AG04449 (cell line): ENCODE data around the gene SMOC1.

Experiments used
- CTCF ChIA-PET: fragments of 350-600 bp; formaldehyde crosslinking; extraction: SDS; loops from one replicate; lab custom pipeline; 2021; ENCODE audit warnings: antibody characterized with exemption; lab: Yijun Ruan, JAX
- POLR2A ChIA-PET: fragments of 400-600, 350-600 bp; formaldehyde crosslinking; extraction: SDS; loops from one replicate; lab custom pipeline; 2020; ENCODE audit warnings: antibody characterized with exemption, inconsistent platforms; lab: Yijun Ruan, JAX
- DNase-seq: peaks from one replicate; pipeline ENCODE4 v3.0.0-alpha.2; 2010; ENCODE audit warnings: low read depth, low spot score
- H3K4me3 ChIP-seq: 2 replicates; pipeline ENCODE4 v1.5.1; 2011; ENCODE audit warnings: low read depth, mild to moderate bottlenecking, control low read depth, low read length
- TF ChIP-seq, protein P1 (sequence below): IDR thresholded peaks from one replicate; pipeline ENCODE4 v1.5.1; 2011; ENCODE audit warnings: mild to moderate bottlenecking, moderate library complexity, low read length, control low read depth, inconsistent platforms; ENCODE audit not compliant: insufficient read depth; ENCODE audit errors: missing control alignments

The SMOC1 gene

DNA sequence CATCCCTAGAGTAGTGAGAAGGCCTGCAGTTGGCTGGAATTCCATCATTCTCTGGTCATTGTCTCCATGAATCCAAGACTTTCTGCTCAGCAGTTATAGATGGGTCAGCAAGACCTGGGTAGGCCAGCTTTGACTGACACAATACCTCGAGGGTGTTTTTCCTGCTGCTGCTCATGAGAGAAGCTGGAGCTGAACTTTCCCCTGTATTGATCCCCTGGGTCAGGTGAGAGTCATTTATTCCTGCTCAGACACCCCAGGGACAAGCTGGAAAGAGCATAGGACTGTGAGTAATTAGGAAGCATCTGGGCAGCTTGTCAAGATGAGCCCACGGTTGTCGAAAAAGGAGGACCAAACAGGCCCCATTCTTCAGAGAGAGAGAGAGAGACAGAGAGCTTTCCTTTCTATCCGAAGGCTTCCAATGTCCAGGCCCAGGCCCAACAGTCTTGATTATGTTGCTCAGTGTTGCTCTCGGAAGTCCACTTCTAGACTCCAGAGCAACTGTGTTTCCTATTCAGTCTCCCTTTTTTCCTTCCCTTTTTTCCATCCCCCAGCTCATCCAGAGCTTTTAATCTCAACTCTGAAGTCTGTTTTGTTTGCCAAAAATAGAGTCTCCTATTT, 178.4 kb downstream of the SMOC1 start:
- no peak overlapping the region for H3K4me3 ChIP-seq
- TF ChIP-seq, protein P1, sequence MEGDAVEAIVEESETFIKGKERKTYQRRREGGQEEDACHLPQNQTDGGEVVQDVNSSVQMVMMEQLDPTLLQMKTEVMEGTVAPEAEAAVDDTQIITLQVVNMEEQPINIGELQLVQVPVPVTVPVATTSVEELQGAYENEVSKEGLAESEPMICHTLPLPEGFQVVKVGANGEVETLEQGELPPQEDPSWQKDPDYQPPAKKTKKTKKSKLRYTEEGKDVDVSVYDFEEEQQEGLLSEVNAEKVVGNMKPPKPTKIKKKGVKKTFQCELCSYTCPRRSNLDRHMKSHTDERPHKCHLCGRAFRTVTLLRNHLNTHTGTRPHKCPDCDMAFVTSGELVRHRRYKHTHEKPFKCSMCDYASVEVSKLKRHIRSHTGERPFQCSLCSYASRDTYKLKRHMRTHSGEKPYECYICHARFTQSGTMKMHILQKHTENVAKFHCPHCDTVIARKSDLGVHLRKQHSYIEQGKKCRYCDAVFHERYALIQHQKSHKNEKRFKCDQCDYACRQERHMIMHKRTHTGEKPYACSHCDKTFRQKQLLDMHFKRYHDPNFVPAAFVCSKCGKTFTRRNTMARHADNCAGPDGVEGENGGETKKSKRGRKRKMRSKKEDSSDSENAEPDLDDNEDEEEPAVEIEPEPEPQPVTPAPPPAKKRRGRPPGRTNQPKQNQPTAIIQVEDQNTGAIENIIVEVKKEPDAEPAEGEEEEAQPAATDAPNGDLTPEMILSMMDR: no peak
- CTCF ChIA-PET: interaction anchor here (0.9 to 1.0 kb wide), 2 partner anchors 16 to 239 kb away, joined by 3 read pairs; no protein-coding TSS in a partner anchor
- POLR2A ChIA-PET: no interaction called here
- DNase-seq: no peak

DNA sequence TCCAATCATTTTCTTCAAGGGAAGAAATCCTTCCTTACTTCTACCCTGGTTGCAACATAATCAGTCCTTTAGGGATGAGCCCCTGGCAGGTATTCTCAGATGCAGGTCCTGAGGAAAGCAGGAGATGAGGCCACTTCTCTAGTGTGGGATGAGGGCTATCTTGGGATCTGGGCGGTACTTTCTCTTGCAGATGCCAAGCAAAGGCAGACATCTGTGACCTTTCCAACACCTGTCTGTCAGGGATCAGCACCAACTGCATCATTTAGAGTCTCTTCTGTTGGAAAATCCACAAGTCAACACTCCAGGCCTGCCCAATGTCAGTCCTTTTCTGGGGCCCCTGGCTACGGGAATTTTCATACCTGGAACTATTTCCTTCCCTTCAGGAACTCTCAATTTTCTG, 180.3 kb downstream of the SMOC1 start:
- ChIA-PET CTCF (no interaction called here), POLR2A (no interaction called here)
- TF ChIP-seq, protein P1: no peak
- no peak overlapping the region for H3K4me3 ChIP-seq
- no peak for DNase-seq

DNA sequence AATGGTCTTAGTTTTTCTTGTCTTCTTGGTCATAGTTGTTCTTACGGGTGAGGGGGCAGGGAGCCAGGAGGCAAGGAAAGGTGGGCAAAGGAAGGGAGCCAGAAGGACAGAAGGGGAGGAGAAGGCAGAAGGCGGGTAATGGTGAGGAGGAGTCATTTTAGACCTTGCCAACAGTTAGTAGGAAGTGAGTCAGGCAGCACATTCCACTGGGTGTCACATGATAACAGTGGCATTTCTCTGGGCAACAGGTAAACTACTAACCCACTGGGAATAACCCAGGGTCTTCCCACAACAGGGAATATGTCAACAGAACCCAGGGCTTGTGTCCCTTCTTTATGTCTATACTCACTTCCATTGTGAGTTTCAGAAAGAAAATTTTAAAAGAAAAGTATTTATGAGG, 181.9 kb downstream of the SMOC1 start:
- ChIA-PET CTCF (no interaction called here), POLR2A (no interaction called here)
- DNase-seq: no peak
- TF ChIP-seq, protein P1: no peak
- no peak overlapping the region for H3K4me3 ChIP-seq

DNA sequence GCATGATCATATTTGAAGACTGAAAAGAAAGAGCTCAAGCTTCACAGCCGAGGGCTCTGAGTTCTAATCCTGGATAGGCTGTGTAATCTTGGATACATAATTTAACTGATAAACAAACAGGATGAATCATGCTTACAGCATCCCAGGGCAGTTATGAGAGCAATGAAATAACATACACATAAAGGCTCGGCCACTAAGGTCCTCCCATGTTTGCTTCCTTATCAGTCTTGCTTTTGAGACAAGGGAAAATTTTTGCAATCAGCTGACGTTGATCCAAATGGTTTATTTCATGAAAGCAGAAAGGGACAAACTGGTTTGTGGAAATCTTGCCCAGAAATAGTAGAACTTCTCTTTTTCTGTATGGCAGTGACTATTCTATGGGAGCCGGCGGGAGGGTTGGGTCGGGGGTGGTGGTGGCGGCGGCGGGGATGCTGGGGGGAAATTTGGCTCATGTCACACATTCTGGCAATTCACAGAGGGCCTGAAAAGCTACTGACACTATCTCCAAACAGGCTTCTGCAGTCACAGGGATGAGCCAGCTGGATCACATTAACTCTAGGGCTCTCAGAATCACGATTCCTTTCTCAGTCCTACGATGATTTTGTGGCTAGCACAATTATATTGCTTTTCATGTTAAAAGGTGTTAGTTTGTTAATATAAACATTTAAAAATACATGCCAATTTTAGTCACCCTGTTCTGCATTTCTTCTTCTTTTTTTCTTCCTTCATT, 185.1 kb downstream of the SMOC1 start:
- no peak overlapping the region for H3K4me3 ChIP-seq
- no peak for DNase-seq
- TF ChIP-seq, protein P1: no peak
- POLR2A ChIA-PET: no interaction called here
- CTCF ChIA-PET: no interaction called here

DNA sequence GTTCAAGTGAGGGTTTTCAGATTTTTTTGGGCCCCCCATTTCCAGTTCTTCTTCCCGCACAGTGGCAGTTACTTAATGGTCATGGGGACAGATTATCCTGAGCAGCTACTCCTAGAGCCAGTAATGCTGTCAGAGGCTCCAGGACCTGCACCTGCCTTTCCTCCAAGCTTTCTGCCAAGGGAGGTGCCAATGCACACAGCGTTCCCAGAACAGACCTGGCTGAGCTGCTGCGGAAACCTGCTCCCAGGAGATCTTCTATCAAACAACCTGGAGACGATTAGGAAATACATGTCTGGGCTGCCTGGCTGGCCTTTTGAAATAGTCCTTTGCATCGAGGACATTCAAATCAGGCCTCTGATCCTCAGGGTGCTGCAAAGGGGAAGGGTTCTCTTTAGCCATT, 188.6 kb downstream of the SMOC1 start:
- ChIA-PET CTCF (interaction anchor here (0.9 kb wide), 1 partner anchor 20 kb away, joined by 3 read pairs; no protein-coding TSS in a partner anchor), POLR2A (no interaction called here)
- no peak overlapping the region for H3K4me3 ChIP-seq
- no peak for DNase-seq
- TF ChIP-seq, protein P1: no peak

DNA sequence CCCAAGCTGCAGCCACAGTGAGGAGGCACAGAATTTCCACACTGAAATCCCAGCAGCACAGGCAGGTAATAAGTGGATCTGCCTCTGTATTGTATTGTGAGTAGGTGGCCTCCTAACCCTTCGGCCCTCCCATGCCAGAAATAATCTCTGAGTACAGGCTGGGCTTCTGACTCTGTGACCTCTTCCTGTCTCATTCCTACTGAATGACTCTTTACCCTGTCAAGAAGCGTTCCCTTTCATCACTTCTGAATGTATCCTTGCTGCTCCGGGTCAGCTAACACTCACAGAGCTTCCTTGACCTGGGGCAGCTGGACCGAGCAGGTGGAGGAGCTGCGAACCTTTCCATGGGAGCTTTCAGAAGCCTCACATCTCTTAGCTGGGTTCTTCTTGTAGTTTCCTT, 190.0 kb downstream of the SMOC1 start:
- CTCF ChIA-PET: no interaction called here
- DNase-seq: no peak
- TF ChIP-seq, protein P1: no peak
- no peak overlapping the region for H3K4me3 ChIP-seq
- POLR2A ChIA-PET: no interaction called here
